GM23248 (cell line): ENCODE results near the gene LIN28A. TPM values are rescaled to one million over a fixed set of nuclear protein-coding genes. Genes with fewer than 3 reads are reported as not detected.

Experiments
- DNase-seq: peaks from one replicate; pipeline ENCODE4 v3.0.0-alpha.2; 2015
- H2AFZ ChIP-seq: fragments of 200-600 bp; sonication (generic); 2 replicates; pipeline ENCODE4 v1.6.1; 2016; ENCODE audit warnings: antibody characterized with exemption
- H3F3A ChIP-seq: fragments of 200-600 bp; sonication (generic); 2 replicates; pipeline ENCODE4 v1.6.1; 2016; ENCODE audit warnings: mild to moderate bottlenecking, antibody characterized with exemption, mixed run types; ENCODE audit not compliant: insufficient read depth
- H3K27ac ChIP-seq: fragments of 200-600 bp; sonication (generic); 2 replicates; pipeline ENCODE4 v1.5.1; 2016; ENCODE audit warnings: mild to moderate bottlenecking
- H3K27me3 ChIP-seq: fragments of 200-600 bp; sonication (generic); replicated peaks from 2 replicates; pipeline ENCODE4 v1.6.1; 2016; ENCODE audit warnings: mild to moderate bottlenecking; ENCODE audit not compliant: insufficient read depth
- H3K36me3 ChIP-seq: fragments of 200-600 bp; sonication (generic); 2 replicates; pipeline ENCODE4 v1.6.1; 2016; ENCODE audit warnings: low read depth, mild to moderate bottlenecking
- H3K4me1 ChIP-seq: fragments of 200-600 bp; sonication (generic); 2 replicates; pipeline ENCODE4 v1.6.1; 2016; ENCODE audit warnings: mild to moderate bottlenecking; ENCODE audit not compliant: insufficient read depth
- H3K4me2 ChIP-seq: fragments of 200-600 bp; sonication (generic); one replicate; pipeline ENCODE4 v1.6.1; 2016; ENCODE audit warnings: mild to moderate bottlenecking; ENCODE audit not compliant: unreplicated experiment
- H3K4me3 ChIP-seq: fragments of 200-600 bp; sonication (generic); 2 replicates; pipeline ENCODE4 v1.5.1; 2016; ENCODE audit warnings: mild to moderate bottlenecking
- H3K79me2 ChIP-seq: fragments of 200-600 bp; sonication (generic); 2 replicates; pipeline ENCODE4 v1.6.1; 2016; ENCODE audit warnings: mild to moderate bottlenecking; ENCODE audit not compliant: insufficient read depth
- H3K9ac ChIP-seq: fragments of 200-600 bp; sonication (generic); 2 replicates; pipeline ENCODE4 v1.6.1; 2016; ENCODE audit warnings: mild to moderate bottlenecking
- H3K9me2 ChIP-seq: fragments of 200-600 bp; sonication (generic); 2 replicates; pipeline ENCODE4 v1.6.1; 2016; ENCODE audit warnings: mixed run types, mild to moderate bottlenecking, moderate library complexity; ENCODE audit not compliant: insufficient read depth
- H3K9me3 ChIP-seq: fragments of 200-600 bp; sonication (generic); one replicate; pipeline ENCODE4 v1.6.1; 2017; ENCODE audit warnings: low read depth
- H4K20me1 ChIP-seq: fragments of 200-600 bp; sonication (generic); 2 replicates; pipeline ENCODE4 v1.6.0; 2016; ENCODE audit not compliant: insufficient read depth
- EZH2 ChIP-seq: fragments of 200-600 bp; sonication (generic); IDR thresholded peaks from 2 replicates; pipeline ENCODE4 v1.6.1; 2018; ENCODE audit warnings: antibody characterized with exemption, mild to moderate bottlenecking; ENCODE audit not compliant: insufficient read depth, poor library complexity, severe bottlenecking
- EZH2phosphoT487 ChIP-seq: fragments of 200-600 bp; sonication (generic); IDR thresholded peaks from 2 replicates; pipeline ENCODE4 v1.6.1; 2018; ENCODE audit warnings: antibody characterized with exemption, moderate library complexity, mild to moderate bottlenecking, low read depth; ENCODE audit not compliant: insufficient read depth
- WGBS, 2 experiments: methylation state at CpG; one replicate each; pipeline ENCODE4 v1.1.6; 2015 to 2017; ENCODE audit warnings: low lambda C conversion rate in 2 of 2, low coverage in 1 of 2; ENCODE audit errors: missing lambda C conversion rate in 2 of 2; 5-methylcytosine and 5-hydroxymethylcytosine counted together
- in situ Hi-C: fragments of 300-500 bp; cut with MboI; formaldehyde crosslinking; loops from 2 replicates; pipeline ENCODE4 v1.15.0; 2020
- polyA plus RNA-seq: library from polyadenylated mRNA; unstranded; fragments of >200 nt; fragmentation: Nextera tagmentation; extraction: Ambion mirVana; gene quantifications from 2 replicates; pipeline ENCODE4 v1.2.1, GENCODE V29; 2016
- total RNA-seq: library from RNA; depleted of rRNA; stranded (reverse); fragments of >200 nt; shearing (Covaris generic); gene quantifications from 2 replicates; pipeline ENCODE4 v1.2.3, GENCODE V29; 2014

The LIN28A gene
- total and polyA plus RNA-seq, 2 experiments from 2014 or later, result 0.14 TPM; not detected in 1

GRCh38 chr1:26434161-26434752 lies 23.6 kb downstream of the LIN28A start:
- H3K27me3 ChIP-seq, result no peaks in the 10 kb centered on the region
- H3K4me3 ChIP-seq, result no peak overlapping the region
- no peaks in the 10 kb centered on the region for H3K9me2 ChIP-seq
- H3K79me2 ChIP-seq, result peaks cover 49% of the 10 kb centered on the region
- peaks cover 31% of the 10 kb centered on the region for H3K36me3 ChIP-seq
- H3K4me1 ChIP-seq, result peaks cover 17% of the 10 kb centered on the region
- no peak overlapping the region for H2AFZ ChIP-seq
- no peak for DNase-seq
- TF ChIP-seq EZH2phosphoT487, result no peak
- no peak for TF ChIP-seq EZH2
- H3K9ac ChIP-seq, result no peak overlapping the region
- in situ Hi-C loops, result no loop called here
- H4K20me1 ChIP-seq, result no peaks in the 10 kb centered on the region
- no peaks in the 10 kb centered on the region for H3K9me3 ChIP-seq
- no peak overlapping the region for H3K27ac ChIP-seq
- no peaks in the 10 kb centered on the region for H3F3A ChIP-seq
- H3K4me2 ChIP-seq, result peak overlapping the region; percentile 88

- Histone ChIP-seq H3K9me2 (no peaks in the 10 kb centered on the region), H3K79me2 (peaks cover 52% of the 10 kb centered on the region), H2AFZ (no peak overlapping the region), H3K4me3 (no peak overlapping the region), H3K4me2 (no peak overlapping the region), H3K9ac (no peak overlapping the region), H3F3A (no peaks in the 10 kb centered on the region), H3K36me3 (peaks cover 61% of the 10 kb centered on the region), H4K20me1 (no peaks in the 10 kb centered on the region), H3K27me3 (no peaks in the 10 kb centered on the region), H3K4me1 (peaks cover 15% of the 10 kb centered on the region), H3K9me3 (no peaks in the 10 kb centered on the region), H3K27ac (no peak overlapping the region)
- no peak for DNase-seq
- no peak for TF ChIP-seq EZH2phosphoT487
- TF ChIP-seq EZH2, result no peak
- WGBS, 2 experiments, result 98 to 99% methylated on average over 6 of the region's 6 CpGs
- in situ Hi-C loops, result no loop called here
Measured at GRCh38 chr1:26438041-26438440, 27.4 kb downstream of the LIN28A start.

- H4K20me1 ChIP-seq, result no peaks in the 10 kb centered on the region
- peaks cover 74% of the 10 kb centered on the region for H3K36me3 ChIP-seq
- H3F3A ChIP-seq, result no peaks in the 10 kb centered on the region
- no peak overlapping the region for H3K4me2 ChIP-seq
- H3K9me3 ChIP-seq, result no peaks in the 10 kb centered on the region
- no peak overlapping the region for H3K4me3 ChIP-seq
- no peaks in the 10 kb centered on the region for H3K4me1 ChIP-seq
- WGBS, 2 experiments, result 97 to 98% methylated on average over 2 of the region's 2 CpGs
- H3K9ac ChIP-seq, result no peak overlapping the region
- TF ChIP-seq EZH2phosphoT487, result no peak
- TF ChIP-seq EZH2, result no peak
- no peak for DNase-seq
- peaks cover 30% of the 10 kb centered on the region for H3K79me2 ChIP-seq
- H3K9me2 ChIP-seq, result no peaks in the 10 kb centered on the region
- H3K27me3 ChIP-seq, result no peaks in the 10 kb centered on the region
- H3K27ac ChIP-seq, result no peak overlapping the region
- no peak overlapping the region for H2AFZ ChIP-seq
- in situ Hi-C loops, result no loop called here
Measured at GRCh38 chr1:26440259-26440658, 29.6 kb downstream of the LIN28A start.

- Histone ChIP-seq H3K9me3 (no peaks in the 10 kb centered on the region), H3K4me3 (no peak overlapping the region), H3K27me3 (no peaks in the 10 kb centered on the region), H3K4me2 (no peak overlapping the region), H3F3A (no peaks in the 10 kb centered on the region), H3K4me1 (no peaks in the 10 kb centered on the region), H3K36me3 (peaks cover 36% of the 10 kb centered on the region), H2AFZ (no peak overlapping the region), H3K9ac (no peak overlapping the region), H3K79me2 (no peaks in the 10 kb centered on the region), H3K9me2 (no peaks in the 10 kb centered on the region), H4K20me1 (no peaks in the 10 kb centered on the region), H3K27ac (no peak overlapping the region)
- WGBS, 2 experiments, result 97 to 100% methylated on average over 3 of the region's 3 CpGs
- in situ Hi-C loops, result no loop called here
- DNase-seq, result no peak
- TF ChIP-seq EZH2 (no peak), EZH2phosphoT487 (no peak)
Measured at GRCh38 chr1:26449868-26450267, 39.3 kb downstream of the LIN28A start.

DNA sequence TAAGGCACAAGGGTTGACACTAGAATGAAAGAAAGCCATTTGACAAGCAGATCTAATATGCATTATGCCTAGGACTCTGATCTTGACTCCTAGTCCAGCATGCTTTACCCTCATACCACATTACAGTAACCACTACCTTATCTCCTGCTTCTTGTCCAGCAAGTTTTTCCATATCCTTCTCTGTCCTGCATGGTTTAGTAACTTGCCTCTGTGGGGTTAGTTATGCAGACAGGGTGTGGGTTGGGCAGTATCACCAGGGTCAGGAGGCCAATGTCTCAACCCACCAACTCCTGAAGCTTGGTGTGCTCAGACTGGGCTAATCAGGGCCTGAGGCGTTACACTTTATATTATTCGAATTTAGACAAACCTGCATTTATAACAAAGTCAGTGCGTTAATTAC lies 40.3 kb downstream of the LIN28A start:
- Histone ChIP-seq H3K9ac (no peak overlapping the region), H3K27ac (no peak overlapping the region), H3K27me3 (no peaks in the 10 kb centered on the region), H3K36me3 (peaks cover 40% of the 10 kb centered on the region), H4K20me1 (no peaks in the 10 kb centered on the region), H3K4me1 (no peaks in the 10 kb centered on the region), H3K9me2 (no peaks in the 10 kb centered on the region), H3K4me2 (no peak overlapping the region), H2AFZ (no peak overlapping the region), H3K9me3 (no peaks in the 10 kb centered on the region), H3K79me2 (no peaks in the 10 kb centered on the region), H3K4me3 (no peak overlapping the region), H3F3A (no peaks in the 10 kb centered on the region)
- WGBS, 2 experiments, result 97 to 98% methylated on average over 3 of the region's 3 CpGs
- no peak for DNase-seq
- TF ChIP-seq EZH2phosphoT487, result no peak
- TF ChIP-seq EZH2, result no peak
- in situ Hi-C loops, result no loop called here
